Left colon (tissue), 2 donors: ENCODE measurements around the gene NRXN3. TPM values are rescaled to one million over a fixed set of nuclear protein-coding genes. Genes with fewer than 3 reads are reported as not detected.

ENCODE experiments used
- ATAC-seq: fragments of 200-7000 bp; cut with Tn5 transposase; one replicate; pipeline ENCODE4 v1.9.1; 2020; ENCODE audit warnings: mild to moderate bottlenecking, moderate library complexity
- DNase-seq, 2 donors: peaks; one replicate each; pipeline ENCODE4 v3.0.0-alpha.2; 2020
- intact Hi-C, 2 donors: fragments of 100-400 bp; cut with DNase I in 1 of 2; cut with micrococcal nuclease in 1 of 2; formaldehyde crosslinking; loops; one replicate each; pipeline versions ENCODE4 v1.11.2 to v1.14.0; 2022; cut with DNase I, micrococcal nuclease
- total RNA-seq, 2 donors: library from RNA; stranded (reverse); fragmentation: NEBNext Ultra II Directional; extraction: Animal tissue kit (Norgen Biotek cat#: 25700); gene quantifications; one replicate each; pipeline ENCODE4 v1.2.1, GENCODE V29; 2021
- donor health status: DM: no; HTN: no; CAD: no.
- donor health status: DM: yes; HTN: yes; CAD: no.

Gene NRXN3
- total RNA-seq, 2 donors from 2014 or later: 1.8 to 5.6 TPM

DNA sequence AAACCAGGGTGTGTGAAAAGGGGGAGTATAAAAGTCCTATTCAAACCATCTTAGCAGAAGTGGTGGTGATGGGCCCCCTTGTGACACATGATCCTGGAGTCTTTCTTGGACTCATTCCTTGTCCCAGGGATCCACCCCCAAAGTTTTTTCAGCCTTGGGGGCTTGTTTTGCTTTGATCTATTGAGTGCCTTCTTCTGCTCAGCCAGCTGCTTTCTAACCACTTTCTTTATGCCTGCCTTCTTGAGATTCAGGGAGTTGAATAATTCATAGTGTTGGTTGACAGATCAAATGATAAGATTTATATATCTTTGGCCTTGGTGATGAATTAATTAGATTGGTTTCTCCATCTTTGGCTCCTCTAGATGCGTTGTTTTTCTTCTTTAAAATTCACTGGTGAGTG is 1114.4 kb downstream of the NRXN3 start:
- no peak for DNase-seq
- intact Hi-C loops: no loop called here
- no peak for ATAC-seq

DNA sequence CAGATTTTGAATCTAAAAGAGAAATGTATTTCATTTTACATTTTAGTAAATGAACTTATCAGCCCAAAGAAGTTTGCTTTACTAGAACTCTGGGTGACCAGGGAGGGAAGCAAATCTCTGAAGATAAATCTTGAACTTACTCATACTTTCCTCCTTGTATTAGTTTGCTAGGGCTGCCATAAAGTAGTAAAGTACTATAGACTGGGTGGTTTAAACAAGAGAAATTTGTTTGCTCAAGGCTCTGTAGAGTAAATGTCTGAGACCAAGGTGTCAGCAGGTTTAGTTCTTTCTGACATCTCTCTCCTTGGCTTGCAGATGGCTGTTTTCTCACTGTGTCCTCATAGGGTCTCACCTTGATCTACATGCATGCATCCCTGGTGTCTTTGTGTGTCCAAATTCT is 1115.1 kb downstream of the NRXN3 start:
- DNase-seq (no peak), ATAC-seq (peak; percentile 97)
- intact Hi-C loops: no loop called here

DNA sequence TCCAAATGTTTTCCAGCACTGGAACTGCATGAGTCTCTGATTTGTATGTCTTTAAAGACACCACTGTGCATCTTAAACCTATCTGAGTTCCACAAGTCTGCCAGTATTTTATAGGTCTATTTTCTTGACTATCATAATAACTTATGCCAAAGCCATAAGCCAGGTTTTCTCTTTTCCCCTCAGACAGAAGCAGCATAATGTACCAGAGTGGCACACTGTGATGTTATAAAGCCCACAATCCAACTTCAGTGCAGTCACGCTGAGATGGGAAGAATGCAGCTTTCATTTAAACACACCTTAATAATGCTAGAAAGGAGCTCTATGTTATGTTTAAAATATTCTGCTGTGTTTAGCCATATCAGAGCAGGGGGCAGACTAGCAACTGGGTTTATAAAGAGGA is 1117.8 kb downstream of the NRXN3 start:
- ATAC-seq: no peak

DNA sequence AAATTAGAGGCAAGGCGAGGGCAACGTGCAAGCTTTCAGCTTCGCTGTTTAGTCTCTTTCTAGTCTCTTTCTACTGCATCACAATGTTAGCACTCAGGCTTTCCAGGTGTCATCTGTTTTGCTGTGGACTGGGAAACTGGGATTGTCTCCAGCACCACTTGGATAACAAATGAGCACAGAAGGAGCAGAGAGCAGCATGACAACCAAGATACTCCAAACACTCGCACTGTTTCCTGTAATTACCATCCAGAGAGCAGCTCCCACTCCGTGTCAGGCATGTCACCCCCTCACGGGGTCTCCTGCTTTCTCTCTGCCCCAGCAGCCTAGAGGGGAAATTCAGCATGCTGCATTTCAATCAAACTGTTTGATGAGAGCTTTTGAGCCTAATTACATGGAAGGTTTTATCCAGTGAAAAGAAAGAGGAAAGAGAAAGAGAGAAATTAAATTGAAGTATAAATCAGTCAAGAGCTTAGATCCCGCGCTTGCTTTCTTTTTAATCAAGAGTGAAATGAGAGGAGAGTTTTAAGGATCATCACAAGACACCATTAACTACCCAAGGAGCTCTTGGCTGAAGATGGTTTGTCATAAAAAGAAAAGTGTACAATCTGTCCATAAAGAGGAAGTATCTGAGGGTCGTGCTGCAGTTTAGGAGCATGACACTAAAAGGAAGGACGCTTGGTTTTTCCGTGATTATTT is 1123.5 kb downstream of the NRXN3 start:
- ATAC-seq: no peak
- intact Hi-C loops: no loop called here

More for the DNA sequence above, 1117.8 kb downstream of the NRXN3 start:
- intact Hi-C loops: no loop called here
- no peak for DNase-seq

DNA sequence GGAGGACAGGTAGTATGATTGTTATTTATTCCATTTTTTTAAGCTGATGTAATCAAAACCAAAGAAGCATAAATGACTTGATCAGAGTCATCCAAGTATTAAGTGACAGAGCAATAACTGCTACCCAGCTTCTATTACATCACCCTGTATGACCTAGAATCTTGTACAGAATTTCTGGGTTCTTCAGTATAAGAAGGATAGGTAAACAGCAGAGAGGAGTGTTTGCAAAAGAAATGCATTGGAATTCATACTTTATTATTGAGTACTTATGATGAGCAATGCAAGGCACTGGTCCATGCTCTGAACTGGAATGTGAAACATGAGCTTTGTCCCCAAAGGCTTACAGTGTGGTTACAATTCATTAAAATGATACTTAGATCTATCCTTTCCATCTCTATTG is 1124.3 kb downstream of the NRXN3 start:
- intact Hi-C loops: no loop called here
- DNase-seq: no peak
- no peak for ATAC-seq

More for the DNA sequence above, 1123.5 kb downstream of the NRXN3 start:
- no peak for DNase-seq

DNA sequence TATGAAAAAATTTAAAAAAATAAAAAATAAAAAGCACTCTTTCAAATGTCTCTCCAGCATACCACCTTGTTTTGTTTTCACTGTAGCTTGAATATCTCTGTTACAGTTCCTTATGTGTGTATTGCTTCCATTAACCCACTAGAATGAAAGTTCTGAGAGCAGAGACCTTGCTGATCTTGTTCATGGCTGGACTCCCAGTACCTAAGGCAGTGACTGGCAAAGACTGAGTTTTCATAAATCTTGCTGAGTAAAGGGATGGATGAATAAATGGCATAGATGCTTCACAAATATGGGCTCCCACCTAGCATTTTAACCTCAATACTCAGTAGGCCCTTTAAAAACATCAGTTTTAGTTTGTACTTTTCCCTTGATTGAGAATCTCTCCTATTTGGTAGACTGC is 1125.2 kb downstream of the NRXN3 start:
- ATAC-seq: no peak
- intact Hi-C loops: no loop called here
- no peak for DNase-seq

DNA sequence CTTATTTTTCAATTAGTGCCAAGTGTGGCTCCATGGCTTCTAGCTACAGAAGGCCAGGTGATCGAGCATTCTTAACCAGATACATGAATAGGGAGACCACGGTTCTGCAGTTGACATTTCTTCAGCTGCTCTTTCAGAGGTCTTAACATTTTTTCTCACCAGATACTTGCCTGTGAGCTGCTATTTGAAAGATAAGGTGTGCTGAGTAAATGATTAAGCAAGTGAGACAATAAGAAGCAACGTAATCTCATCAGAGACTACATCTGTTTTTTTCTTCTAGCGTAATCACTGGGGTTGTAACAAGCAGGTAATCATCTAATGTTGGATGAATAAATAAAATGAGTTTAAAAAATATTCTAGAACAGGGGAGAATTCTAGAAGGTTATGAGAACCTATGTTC is 1128.2 kb downstream of the NRXN3 start:
- DNase-seq (no peak), ATAC-seq (peak; percentile 61)
- intact Hi-C loops: no loop called here

DNA sequence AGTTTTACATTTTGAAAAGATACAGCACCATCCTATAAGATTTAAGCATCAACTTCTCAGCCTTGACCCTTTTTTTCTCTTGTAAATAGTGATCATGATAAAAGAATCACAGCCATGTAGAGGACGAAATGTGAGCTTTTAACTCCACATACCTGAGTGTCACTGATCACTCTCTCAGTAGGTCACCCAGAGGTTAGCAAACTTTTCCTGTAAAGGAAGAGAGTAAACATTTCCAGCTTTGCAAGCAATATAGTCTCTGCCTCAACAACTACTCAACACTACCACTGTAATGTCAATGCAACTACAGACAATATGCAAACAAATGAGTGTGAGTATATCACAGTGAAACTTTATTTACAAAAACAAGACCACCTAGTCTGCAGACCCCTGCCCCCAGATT is 1129.0 kb downstream of the NRXN3 start:
- ATAC-seq: peak; percentile 73
- no peak for DNase-seq
- intact Hi-C loops: no loop called here

DNA sequence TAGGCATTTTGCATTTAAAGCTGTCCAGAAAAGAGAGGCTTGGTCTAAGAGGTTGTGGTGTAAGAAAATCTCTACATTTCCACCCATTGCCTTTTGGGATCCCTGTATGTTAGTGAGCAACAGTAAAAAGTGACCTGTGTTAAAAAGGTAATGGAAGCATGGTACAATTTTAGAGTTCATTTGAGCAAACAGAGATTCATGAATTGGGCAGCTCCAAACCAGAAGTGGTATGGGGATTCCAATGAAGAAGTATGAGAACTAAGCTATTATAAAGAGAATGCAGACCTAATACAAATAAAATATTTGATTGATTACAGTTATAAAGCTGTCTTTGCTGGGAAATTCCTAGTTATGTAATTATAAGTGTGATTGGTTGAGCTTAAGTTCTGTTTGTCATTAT is 1134.1 kb downstream of the NRXN3 start:
- ATAC-seq: no peak
- DNase-seq: no peak
- intact Hi-C loops: no loop called here

DNA sequence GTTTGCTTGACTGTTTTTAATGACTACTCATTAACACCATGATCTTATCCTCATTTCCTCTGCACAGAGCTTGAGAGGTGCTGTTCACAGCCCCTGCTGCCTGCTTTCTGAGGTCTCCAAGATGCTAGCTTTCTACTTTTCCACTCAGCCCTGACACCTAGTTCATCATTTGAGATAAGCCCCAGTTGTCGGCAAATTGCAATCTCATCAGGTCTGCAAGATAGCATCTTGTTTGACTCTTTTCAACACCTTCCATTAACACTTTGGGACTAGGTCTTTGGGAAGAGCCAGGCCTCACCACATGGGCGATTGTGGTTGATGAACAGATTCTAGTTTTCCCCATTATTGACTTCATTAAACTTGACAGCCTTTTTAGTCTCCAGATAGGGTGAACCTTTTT is 1136.4 kb downstream of the NRXN3 start:
- no peak for ATAC-seq
- no peak for DNase-seq
- intact Hi-C loops: no loop called here

DNA sequence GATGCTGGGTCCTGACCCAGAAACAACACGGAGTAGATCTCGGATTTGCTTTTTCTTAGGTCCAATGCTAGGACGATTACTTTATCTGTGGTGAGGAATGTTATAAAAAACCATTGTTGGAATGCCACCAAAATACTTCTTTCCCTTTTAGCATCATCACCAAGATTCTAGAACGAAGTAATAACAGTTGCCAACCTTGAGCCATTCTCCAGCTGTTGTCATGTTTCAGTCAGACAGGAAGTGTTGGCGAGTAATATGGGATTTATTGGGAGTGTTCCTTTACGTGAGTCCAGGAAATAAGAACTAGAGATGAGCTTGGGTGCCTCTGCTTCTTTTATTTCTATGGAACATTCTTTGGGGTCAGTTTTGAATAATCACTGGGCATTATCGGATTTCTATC is 1148.2 kb downstream of the NRXN3 start:
- peak; percentile 43 for ATAC-seq
- intact Hi-C loops: no loop called here
- DNase-seq: no peak

DNA sequence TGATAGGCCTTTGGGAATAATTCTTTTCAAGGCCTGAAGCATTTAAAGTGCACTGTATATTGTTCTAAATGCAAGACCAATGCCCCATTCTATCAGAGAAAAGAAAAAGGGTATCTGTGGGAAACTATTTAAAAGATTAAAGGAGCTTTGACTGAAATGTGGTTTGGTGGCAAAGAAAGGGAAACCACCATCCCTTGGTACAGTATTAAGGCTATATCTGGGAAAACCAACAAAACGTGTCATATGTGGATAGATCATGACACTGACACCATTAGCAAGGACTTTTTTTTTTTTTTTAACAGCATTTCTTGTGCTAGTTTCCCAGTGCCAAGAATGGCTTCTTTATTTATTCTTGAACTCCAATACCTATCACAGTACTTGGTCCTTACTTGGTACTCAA is 1150.4 kb downstream of the NRXN3 start:
- intact Hi-C loops: no loop called here
- ATAC-seq: no peak

DNA sequence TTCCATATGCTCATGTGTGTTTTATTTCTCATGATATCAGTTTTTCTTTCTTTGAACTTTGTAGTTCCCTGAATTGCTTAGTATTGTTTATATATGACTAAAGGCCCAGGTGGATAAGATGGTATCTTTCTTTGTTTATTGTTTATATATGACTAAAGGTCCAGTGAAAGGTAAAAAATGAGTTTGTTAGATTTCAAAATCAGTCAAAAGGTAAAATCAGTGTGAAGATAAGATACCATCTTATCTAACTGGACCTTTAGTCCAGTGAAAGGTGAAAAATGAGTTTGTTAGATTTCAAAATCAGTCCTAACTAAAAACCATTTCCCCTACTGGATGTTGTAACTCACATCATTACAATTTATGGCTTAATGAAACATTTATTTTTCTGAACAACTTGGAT is 1150.9 kb downstream of the NRXN3 start:
- intact Hi-C loops: no loop called here
- ATAC-seq: no peak
- no peak for DNase-seq

More for the DNA sequence above, 1150.4 kb downstream of the NRXN3 start:
- DNase-seq: no peak

DNA sequence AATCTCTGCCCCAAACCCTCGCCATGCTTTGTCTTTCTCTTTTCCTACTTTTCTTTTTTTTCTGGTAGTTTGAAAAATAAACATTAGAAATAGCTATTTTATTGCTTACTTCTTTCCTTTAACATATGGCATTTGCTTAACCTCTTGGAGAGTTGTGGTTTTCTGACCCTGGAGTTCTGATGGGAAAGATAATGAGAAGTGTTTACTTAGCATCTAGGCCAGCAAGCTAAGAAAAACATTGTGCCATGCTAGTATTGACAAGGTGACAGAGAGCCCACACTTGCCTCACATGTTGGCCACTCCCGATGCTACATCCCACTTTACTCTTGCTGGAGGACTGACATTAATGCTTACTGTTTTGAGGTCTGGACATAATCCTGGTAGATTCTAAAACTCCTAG is 1154.9 kb downstream of the NRXN3 start:
- ATAC-seq: peak; percentile 29
- no peak for DNase-seq
- intact Hi-C loops: no loop called here

DNA sequence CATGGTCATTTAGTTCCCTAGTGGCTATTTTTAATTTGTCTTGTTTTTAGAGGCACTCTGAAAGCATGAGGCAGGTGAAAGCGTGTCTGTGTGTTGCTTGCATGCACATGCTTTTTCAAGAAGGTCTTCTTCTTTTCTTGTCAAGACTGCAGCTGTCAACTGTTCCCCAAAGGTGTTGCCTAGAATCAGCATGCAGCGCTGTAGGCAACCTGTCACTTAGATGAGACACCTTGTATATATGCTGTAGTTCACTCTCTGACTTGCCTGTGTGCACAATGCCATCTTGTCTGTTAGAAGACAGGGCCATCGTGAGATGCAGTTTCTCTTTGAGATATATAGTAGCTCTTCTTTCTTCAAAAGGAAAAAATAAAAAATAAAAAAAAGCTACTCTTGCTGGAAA is 1155.4 kb downstream of the NRXN3 start:
- DNase-seq (no peak), ATAC-seq (no peak)
- intact Hi-C loops: no loop called here

DNA sequence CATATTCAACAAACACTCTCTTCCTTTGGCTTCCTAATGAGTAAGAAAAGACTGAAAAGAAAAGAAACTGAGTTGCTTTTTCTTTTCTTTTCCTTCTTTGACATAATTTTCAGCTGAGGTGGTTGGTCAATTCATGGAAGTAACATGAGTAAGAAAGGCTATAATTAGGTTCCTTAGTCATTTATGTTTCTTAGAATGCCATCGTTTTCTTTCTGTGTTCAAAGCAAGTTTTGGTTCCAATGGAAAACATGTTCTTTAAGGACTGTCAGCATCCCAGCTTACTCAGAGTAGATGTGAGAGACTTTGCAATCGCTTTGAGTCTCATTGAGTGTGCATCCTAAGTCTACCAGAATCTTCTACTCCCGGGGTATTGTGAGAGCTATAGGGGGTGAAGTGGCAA is 1158.7 kb downstream of the NRXN3 start:
- intact Hi-C loops: no loop called here
- no peak for DNase-seq
- no peak for ATAC-seq

DNA sequence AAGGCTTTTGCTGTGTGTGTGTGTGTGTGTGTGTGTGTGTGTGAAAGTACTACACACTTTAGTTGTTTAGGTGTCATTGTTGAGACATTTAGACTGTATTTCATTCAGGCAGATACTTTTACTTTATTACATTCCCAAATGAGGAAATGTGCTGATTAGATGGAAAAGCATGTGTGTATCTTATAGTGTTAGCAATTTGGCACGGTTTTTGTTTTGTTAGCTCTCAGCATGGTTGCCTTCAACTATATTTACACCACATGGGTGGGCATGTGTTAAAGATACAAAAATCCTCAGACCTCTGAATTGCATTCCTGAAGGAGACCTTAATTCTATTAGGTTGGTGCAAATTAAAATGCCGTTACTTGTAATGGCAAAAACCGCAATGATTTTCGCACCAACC is 1161.7 kb downstream of the NRXN3 start:
- no peak for ATAC-seq
- intact Hi-C loops: no loop called here
- no peak for DNase-seq

DNA sequence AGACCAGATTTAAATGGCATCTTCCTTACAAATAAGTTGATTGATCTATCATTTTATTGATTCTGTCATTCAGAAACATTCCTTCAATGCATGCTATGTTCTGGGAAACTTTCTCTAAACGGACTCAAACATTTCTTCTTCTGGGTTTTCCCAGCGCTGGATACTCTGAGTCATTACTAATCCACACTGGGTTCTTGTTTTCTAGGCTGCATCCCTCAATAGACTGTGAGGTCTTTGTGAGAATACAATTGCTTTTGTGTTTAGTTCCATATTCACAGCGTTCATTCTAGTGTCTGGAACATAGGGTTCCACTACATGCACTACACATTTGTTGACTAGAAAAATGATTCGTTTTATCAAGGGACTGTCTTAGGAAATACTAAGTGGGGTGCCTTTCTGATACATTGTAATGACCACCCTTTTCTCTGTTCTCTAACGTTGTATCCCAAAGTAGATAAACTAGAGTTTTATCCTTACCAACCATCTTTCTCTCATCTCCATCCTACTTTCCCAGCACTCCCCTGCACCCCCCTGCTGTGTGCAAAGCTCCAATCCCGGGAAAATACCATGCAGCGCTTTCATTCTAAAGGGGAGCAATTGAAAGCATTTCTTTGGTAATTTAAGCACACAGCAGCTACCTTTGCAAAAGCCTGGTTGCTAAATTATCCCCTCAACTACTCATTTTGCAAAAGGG is 1162.5 kb downstream of the NRXN3 start:
- intact Hi-C loops: no loop called here
- ATAC-seq (no peak), DNase-seq (no peak)

DNA sequence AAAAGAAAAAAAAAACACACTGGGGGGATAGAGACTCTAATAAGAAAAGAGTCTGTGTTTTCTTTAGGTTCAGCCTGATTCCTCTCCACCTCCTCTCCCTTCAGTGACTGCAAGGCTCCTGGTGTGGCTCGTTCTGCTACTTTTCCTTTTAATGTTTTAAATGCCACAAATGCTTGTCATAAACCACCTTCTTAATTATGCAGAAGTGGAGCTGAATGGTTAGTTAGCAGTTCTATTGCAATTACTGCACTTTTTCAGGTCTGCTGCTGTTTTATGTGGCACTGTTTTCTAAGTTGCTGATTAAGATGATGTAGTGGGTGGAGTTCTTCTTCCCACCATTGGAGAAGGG is 1163.0 kb downstream of the NRXN3 start:
- intact Hi-C loops: no loop called here
- no peak for DNase-seq
- no peak for ATAC-seq

DNA sequence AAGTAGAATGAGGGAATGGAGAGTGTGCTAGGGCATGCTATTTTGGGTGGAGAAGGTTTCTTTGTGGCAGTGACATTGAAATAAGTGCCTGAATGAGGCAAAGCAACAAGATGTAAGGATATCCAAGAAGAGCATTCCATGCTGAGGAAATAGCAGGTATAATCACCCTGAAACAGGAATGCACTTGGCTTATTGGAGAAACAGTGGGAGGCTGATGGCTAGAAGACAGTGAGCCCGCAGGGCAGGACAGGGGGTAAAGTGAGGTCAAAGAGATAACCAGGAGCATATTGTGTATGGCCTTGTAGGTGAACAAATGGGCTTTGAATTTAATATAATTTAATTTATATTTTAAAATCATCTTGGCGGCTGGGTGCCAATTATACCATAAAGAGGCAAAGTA is 1164.1 kb downstream of the NRXN3 start:
- DNase-seq: no peak
- ATAC-seq: no peak
- intact Hi-C loops: no loop called here

DNA sequence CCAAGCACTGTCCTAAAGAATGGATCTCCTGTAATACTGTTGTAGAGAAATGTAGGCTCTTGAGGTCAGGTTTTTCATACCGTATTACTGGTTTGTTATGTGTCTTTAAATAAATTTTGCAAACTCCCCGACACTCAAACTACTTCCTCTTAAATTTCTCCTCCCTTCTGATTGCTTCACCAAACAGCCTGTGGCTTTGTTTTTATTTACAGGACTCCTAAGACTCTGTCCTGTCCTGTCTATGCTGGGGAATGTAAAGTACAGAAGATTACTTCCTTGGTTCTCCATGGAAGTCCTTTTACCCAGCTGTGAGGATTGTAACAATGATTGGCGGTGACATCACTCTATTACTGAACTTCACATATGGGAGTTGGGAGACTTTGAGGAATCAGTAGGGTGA is 1167.6 kb downstream of the NRXN3 start:
- intact Hi-C loops: no loop called here
- no peak for DNase-seq
- ATAC-seq: no peak
